Activated T-helper 1 cell treated with anti-CD3 and anti-CD28 coated beads, Interleukin-12 subunit alpha, Interleukin-12 subunit beta, Interleukin-2, Interleukin-4 antibody, amounts not matched to agents 30 ng/mL and 10 ng/mL and 1 ng/mL, durations not matched to agents 14 hours and 24 hours and 36 hours (primary cell): ENCODE measurements around the gene UBQLN4. TPM values are rescaled to one million over a fixed set of nuclear protein-coding genes. Genes with fewer than 3 reads are reported as not detected.

Experiments used
- DNase-seq: peaks from one replicate; pipeline ENCODE4 v3.0.0; 2021; ENCODE audit warnings: low spot score
- H3K27ac Mint-ChIP-seq: one replicate; pipeline ENCODE4 v1.8.0; 2021; ENCODE audit warnings: mild to moderate bottlenecking, mixed read lengths
- H3K27me3 Mint-ChIP-seq: one replicate; pipeline ENCODE4 v1.8.0; 2022; ENCODE audit warnings: mild to moderate bottlenecking, moderate library complexity, mixed read lengths; ENCODE audit not compliant: insufficient read depth
- H3K36me3 Mint-ChIP-seq: one replicate; pipeline ENCODE4 v1.8.0; 2021; ENCODE audit warnings: low read depth, mixed read lengths
- H3K4me1 Mint-ChIP-seq: one replicate; pipeline ENCODE4 v1.8.0; 2021; ENCODE audit warnings: low read depth, mixed read lengths
- H3K4me3 Mint-ChIP-seq: one replicate; pipeline ENCODE4 v1.8.0; 2021; ENCODE audit warnings: mild to moderate bottlenecking, moderate library complexity, mixed read lengths
- H3K9me3 Mint-ChIP-seq: one replicate; pipeline ENCODE4 v1.8.0; 2021; ENCODE audit warnings: mixed read lengths
- intact Hi-C: fragments of 100-400 bp; cut with micrococcal nuclease; formaldehyde crosslinking; loops from one replicate; pipeline ENCODE4 v1.15.1; 2024
- total RNA-seq: library from RNA; stranded (reverse); gene quantifications from 2 replicates; pipeline ENCODE4 v1.2.3, GENCODE V29; 2022

Gene UBQLN4
- total RNA-seq, 1 donor from 2014 or later: 59.5 TPM

DNA sequence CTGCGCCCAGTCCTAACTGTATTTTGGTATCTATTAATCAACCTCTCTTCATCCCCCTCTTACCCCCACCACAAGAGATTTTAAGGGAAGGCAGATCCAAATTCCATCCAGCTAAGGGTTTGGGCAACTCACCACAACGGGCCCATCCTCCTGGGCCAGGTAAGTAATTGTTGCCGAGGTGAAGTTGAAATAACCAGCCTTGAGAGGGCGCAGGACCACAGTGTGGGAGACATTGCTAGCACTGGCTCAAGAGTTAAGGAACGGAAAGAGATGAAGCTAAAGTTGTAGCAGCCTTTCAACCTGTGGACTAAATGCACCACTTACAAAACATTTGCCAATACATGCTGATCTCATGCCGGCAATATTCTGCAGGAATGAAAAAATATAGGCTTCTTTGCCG, 38.8 kb downstream of the UBQLN4 start:
- no peak for DNase-seq
- no peaks in the 10 kb centered on the region for H3K27me3 Mint-ChIP-seq
- no peaks in the 10 kb centered on the region for H3K9me3 Mint-ChIP-seq
- peaks cover 52% of the 10 kb centered on the region for H3K36me3 Mint-ChIP-seq
- intact Hi-C loops: no loop called here
- peaks cover 16% of the 10 kb centered on the region for H3K4me1 Mint-ChIP-seq
- H3K27ac Mint-ChIP-seq: no peak overlapping the region
- H3K4me3 Mint-ChIP-seq: no peak overlapping the region

DNA sequence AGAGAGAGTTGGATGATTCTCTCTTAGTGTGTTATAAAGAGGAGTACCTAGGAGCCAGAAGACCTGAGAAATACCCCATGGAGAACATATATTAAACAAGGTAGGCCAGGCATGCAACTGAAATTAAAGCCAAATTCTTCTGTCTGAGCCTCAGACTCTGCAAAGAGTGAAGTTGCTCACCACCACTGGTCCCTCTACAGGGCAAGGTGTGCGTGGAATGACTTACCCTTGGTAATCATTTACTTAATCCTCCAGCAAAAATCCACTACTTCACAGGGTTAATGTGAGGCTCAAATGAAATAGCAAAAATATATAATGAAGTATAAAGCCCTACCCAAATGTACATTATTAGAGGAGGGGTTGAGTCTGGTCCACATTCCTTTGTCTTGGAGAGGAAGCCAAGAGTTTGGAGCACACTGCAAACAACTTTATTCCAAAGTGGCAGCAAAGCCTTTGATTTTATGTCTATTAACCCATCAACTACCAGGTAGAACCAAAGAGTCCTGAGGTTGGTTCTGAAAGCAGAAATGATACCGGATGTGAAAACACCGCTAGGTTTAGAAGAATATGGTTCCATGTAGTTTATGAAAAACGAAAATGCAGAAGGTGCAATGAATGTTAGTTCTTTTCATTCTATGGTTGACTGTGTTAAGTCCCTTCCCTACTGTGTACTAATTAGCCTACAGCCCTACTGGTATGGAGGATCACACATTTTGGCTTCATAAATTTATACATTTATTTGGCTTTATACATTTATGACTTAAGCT, 41.4 kb downstream of the UBQLN4 start:
- Mint-ChIP-seq H3K27me3 (no peaks in the 10 kb centered on the region), H3K4me3 (no peak overlapping the region), H3K4me1 (peaks cover 12% of the 10 kb centered on the region), H3K9me3 (no peaks in the 10 kb centered on the region), H3K36me3 (peaks cover 52% of the 10 kb centered on the region), H3K27ac (no peak overlapping the region)
- intact Hi-C loops: no loop called here
- DNase-seq: no peak

DNA sequence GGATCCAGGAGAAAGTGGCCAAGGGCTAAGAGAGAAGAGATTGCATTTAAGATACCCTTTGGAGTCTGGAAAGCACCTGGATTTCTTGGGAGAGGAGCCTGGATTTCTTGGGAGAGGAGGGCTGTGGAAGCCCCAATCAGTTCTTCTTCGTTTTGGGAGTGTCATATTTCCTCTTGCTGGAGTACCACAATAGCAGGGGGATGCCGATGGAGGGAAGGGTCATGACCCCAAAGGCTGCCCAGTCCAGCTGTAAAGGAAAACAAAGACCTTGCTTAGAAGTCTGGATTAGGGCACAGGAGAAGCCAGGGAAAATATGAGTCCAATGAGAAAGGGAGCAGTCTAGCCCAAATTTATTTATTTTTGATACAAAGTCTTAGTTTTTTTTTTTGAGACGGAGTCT, 44.2 kb downstream of the UBQLN4 start:
- H3K27ac Mint-ChIP-seq: no peak overlapping the region
- H3K4me1 Mint-ChIP-seq: peaks cover 31% of the 10 kb centered on the region
- no peak overlapping the region for H3K4me3 Mint-ChIP-seq
- no peaks in the 10 kb centered on the region for H3K9me3 Mint-ChIP-seq
- peaks cover 52% of the 10 kb centered on the region for H3K36me3 Mint-ChIP-seq
- no peaks in the 10 kb centered on the region for H3K27me3 Mint-ChIP-seq
- DNase-seq: no peak
- intact Hi-C loops: no loop called here

DNA sequence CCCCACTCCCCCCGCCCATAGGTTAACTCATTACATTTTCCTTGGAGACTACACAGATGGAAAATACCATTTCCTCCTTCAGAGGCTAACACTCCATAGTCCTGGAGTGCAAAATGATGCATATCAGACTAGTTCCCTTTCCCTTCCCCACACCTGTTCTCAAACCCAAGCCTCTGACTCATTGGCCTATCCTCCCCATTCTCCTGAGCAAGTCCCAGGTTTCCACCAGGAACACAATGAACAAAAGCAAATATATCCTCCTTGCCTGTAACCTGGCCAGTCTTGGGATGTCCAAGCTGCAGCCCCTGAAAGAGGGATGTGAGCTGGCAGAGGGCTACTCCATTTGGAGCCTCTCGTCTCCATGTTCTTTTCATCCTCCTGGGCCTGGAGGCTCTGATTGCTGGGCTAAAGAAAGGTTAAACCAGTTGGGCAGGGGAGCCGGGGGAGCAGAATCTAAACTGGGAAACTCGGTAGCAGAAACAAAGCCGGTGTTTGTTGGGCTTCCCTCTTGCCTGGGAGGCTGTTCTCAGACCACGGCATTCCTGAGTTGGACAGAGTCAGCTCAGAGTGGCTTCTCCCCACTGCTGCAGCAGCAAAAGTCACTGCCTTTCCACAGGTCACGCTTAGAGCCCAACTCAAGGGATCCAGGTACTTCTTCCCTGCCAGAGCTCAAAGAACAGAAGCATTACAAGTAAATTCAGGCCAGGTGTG, 46.8 kb downstream of the UBQLN4 start:
- intact Hi-C loops: no loop called here
- Mint-ChIP-seq H3K27ac (no peak overlapping the region), H3K27me3 (no peaks in the 10 kb centered on the region), H3K9me3 (no peaks in the 10 kb centered on the region), H3K4me1 (peaks cover 34% of the 10 kb centered on the region), H3K36me3 (peaks cover 36% of the 10 kb centered on the region), H3K4me3 (no peak overlapping the region)
- no peak for DNase-seq

DNA sequence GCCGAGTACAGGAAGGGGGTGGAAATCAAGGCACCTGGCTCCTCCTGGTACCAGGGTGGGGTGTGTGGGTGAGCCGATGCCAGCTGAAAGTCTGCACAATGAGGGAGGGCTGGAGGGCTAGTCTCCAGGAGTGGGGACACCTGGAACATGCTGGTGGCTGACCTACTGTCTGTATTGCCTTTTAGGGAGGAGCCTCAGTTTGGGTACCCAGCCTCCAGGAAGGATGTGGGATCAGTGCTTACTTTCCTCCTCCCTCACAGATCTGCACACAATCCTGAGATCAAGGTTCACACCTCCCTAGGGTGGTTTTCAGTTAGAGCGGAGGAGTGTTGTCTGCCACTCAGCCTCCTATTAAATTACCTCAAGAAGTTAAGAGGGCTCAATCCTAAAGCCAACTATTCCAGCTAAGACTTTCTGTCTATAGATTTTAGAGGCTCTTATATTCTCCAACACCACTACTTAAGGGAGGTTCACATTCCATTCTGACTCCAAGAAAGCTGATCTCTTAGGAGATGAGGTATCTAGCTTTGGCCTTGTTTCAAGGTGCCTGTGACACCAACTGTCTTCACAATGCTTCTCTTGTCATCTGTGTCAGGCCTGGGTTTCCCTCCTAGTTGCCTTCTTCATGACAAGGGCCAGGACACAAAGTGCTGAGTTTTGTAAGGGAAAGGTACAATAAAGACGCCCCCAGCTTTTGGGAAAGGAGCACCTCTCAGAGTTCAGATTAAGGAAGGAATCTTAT, 48.6 kb downstream of the UBQLN4 start:
- Mint-ChIP-seq H3K36me3 (peaks cover 21% of the 10 kb centered on the region), H3K9me3 (no peaks in the 10 kb centered on the region), H3K4me1 (peaks cover 30% of the 10 kb centered on the region), H3K27me3 (no peaks in the 10 kb centered on the region), H3K4me3 (peak overlapping the region; percentile 46), H3K27ac (peak overlapping the region; percentile 76)
- intact Hi-C loops: loop anchor here (2.0 kb wide), 1 partner anchor 60 kb away; no protein-coding TSS in a partner anchor
- peak; percentile 38 for DNase-seq

DNA sequence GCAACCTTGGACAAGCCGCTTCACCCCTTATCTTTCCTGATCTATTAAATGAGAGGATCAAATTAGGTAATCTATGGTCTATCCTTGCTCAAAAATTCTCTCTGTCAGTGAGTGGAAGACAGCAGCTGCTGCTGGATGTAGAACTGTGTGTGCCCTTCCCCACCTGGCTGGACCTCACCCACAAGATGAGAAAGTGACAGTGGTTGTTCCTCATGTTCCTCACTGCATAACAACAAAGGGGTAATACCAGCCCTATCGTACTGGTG, 49.7 kb downstream of the UBQLN4 start:
- no peak overlapping the region for H3K27ac Mint-ChIP-seq
- no peak for DNase-seq
- peaks cover 30% of the 10 kb centered on the region for H3K4me1 Mint-ChIP-seq
- peaks cover 14% of the 10 kb centered on the region for H3K36me3 Mint-ChIP-seq
- no peaks in the 10 kb centered on the region for H3K27me3 Mint-ChIP-seq
- intact Hi-C loops: loop anchor here (2.0 kb wide), 1 partner anchor 61 kb away; no protein-coding TSS in a partner anchor
- no peaks in the 10 kb centered on the region for H3K9me3 Mint-ChIP-seq
- H3K4me3 Mint-ChIP-seq: no peak overlapping the region

DNA sequence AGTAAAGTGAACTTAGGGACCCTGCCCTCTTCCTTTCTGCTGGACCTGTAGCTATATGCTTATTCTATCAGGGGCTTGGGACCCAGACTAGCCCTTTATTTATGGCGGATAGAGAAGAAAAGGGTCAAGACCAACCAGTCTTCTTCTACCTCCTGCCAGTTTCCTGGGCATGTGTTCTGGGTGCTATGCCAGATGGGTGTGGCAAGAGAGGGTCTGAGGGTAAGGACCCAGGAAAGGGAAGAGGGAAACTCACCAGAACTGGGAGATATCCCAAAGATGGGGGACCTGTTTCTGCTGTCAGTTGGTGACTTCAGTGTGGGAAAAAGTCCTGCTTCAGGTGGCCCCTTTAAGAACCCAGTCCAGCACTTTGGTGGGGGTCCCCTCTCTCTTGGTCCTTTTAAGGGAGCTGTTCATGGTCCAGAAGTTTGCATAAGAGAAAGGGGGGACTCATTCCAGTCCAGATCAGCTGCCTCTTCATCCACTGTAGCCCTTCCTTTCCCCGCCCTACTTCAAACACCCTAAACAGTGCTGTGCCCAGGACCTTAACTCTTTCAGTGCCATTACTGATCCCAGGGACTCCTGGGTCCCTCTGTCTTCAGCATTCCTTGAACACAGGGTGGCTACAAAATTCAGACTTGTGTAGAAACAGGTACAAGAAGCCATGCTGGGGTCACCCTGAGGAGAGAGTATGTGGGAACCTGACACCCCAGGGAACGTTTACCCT, 51.2 kb downstream of the UBQLN4 start:
- H3K27ac Mint-ChIP-seq: no peak overlapping the region
- H3K36me3 Mint-ChIP-seq: peaks cover 8% of the 10 kb centered on the region
- H3K27me3 Mint-ChIP-seq: no peaks in the 10 kb centered on the region
- H3K4me1 Mint-ChIP-seq: peaks cover 24% of the 10 kb centered on the region
- H3K4me3 Mint-ChIP-seq: no peak overlapping the region
- DNase-seq: no peak
- H3K9me3 Mint-ChIP-seq: no peaks in the 10 kb centered on the region
- intact Hi-C loops: no loop called here

DNA sequence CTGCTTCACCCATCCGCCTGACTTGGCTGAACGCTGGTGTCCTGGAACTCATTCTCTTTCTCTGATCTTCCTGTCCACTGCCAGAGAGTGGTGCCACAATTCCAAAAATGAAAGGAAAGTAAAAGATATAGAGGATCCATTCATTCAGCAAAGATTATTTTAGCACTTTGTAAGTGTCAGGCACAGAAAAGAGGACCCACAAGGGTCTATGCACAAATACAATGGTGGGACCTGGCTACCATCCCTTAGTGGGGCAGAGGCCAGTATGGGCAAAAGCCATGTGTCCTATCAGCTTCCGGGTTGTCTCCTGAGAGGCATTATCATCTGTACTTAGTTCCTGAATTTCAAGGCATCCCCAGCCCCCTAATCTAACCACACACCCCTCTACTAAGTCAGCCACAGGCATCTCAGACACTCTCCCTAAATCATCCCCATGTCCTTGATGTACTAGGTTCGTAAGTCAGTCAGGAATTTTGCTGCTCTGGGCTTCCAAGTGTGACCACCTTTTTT, 51.9 kb downstream of the UBQLN4 start:
- no peak for DNase-seq
- no peaks in the 10 kb centered on the region for H3K9me3 Mint-ChIP-seq
- no peak overlapping the region for H3K27ac Mint-ChIP-seq
- H3K4me3 Mint-ChIP-seq: no peak overlapping the region
- no peaks in the 10 kb centered on the region for H3K27me3 Mint-ChIP-seq
- intact Hi-C loops: no loop called here
- H3K4me1 Mint-ChIP-seq: peaks cover 21% of the 10 kb centered on the region
- peaks cover 6% of the 10 kb centered on the region for H3K36me3 Mint-ChIP-seq

DNA sequence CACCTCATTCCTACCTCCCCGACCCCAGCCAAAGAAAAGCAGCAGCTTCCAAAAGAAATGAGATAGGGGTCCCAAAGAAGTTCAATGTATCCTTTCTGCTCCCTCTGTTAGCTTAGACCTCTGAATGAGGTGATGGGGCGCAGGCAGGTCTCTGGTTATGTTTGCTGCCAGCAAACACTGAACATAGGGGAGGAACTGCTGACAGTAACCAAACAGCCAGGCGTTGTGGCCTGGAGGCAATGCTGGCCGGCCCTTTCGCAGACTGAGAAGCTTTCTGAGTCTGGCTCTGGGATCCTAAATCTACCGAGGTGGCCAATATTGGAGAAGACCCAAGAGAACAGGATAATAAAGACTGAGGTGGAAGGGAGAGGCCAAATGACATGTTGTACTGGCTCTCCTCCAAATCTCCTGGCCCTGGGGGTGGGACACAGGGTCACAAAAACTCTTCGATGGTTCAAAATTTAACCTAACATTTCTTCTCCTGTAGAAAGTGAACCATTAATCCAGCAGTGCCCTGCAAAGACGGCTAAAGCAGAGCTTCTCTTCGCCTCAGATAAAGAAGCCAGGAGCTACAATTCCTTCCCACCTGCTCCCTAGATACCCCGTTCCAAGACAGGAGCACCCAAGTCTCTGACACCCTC, 52.5 kb downstream of the UBQLN4 start:
- Mint-ChIP-seq H3K27ac (no peak overlapping the region), H3K4me1 (peaks cover 18% of the 10 kb centered on the region), H3K9me3 (no peaks in the 10 kb centered on the region), H3K4me3 (no peak overlapping the region), H3K27me3 (no peaks in the 10 kb centered on the region), H3K36me3 (peaks cover 4% of the 10 kb centered on the region)
- intact Hi-C loops: no loop called here
- no peak for DNase-seq

DNA sequence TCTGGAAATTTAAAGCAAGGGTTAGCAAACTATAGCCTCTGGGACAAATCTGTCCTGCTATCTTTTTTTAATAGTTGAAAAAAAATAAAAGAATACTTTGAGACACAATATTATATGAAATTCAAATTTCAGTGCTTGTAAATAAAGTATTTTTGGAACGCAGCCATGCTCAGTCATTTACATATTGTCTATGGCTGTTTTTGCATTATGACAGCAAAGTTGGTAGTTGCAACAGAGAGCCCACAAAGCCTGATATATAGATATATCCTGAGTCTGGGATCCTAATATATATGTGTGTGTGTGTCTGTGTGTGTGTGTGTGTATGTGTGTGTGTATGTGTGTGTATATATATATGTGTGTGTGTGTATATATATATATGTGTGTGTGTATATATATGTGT, 53.6 kb downstream of the UBQLN4 start:
- H3K27me3 Mint-ChIP-seq: no peaks in the 10 kb centered on the region
- no peak overlapping the region for H3K27ac Mint-ChIP-seq
- H3K4me3 Mint-ChIP-seq: no peak overlapping the region
- no peaks in the 10 kb centered on the region for H3K36me3 Mint-ChIP-seq
- H3K9me3 Mint-ChIP-seq: no peaks in the 10 kb centered on the region
- intact Hi-C loops: no loop called here
- H3K4me1 Mint-ChIP-seq: peaks cover 15% of the 10 kb centered on the region
- no peak for DNase-seq

DNA sequence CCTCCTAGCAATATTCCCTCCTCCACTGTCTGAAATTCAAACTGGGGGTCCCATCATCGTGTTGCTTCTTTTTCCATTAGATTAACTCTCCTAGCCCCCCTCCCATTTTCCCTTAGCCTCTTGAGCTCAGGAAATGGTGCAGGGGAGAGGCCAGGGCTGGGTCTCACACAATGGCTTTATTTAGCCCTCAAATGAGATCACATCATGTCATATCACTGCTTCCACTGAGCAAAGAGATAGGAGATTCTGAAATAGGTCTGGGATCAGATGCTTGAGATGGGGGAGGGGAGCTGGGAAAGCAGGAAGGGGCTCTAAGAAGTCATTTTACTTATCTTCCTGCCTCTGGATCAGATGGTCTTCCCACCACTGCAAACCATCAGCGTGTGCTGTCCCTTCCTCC, 57.4 kb downstream of the UBQLN4 start:
- H3K9me3 Mint-ChIP-seq: no peaks in the 10 kb centered on the region
- H3K4me3 Mint-ChIP-seq: no peak overlapping the region
- H3K4me1 Mint-ChIP-seq: peaks cover 4% of the 10 kb centered on the region
- DNase-seq: no peak
- H3K27me3 Mint-ChIP-seq: peaks cover 3% of the 10 kb centered on the region
- no peaks in the 10 kb centered on the region for H3K36me3 Mint-ChIP-seq
- H3K27ac Mint-ChIP-seq: no peak overlapping the region
- intact Hi-C loops: no loop called here

DNA sequence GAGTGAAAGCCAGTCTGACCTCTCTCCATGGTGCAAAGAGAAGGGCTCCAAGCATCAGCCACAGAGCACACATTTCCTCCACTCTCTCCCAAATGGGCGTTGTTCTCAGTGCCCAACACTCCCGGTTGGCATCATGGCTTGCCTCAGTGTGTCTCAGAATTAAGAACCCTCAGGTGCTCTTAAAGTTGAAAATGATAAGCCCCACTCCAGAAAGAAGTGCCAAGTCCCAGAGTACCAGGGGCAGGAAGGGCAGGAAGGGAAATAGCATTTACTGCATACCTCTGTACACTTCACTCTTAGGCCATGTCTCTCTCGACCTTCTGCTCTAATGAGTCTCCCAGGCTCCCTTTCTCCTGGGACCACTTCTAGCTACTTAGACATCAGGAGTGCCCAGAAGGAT, 60.0 kb downstream of the UBQLN4 start:
- peaks cover 3% of the 10 kb centered on the region for H3K27me3 Mint-ChIP-seq
- no peak for DNase-seq
- intact Hi-C loops: no loop called here
- H3K4me3 Mint-ChIP-seq: no peak overlapping the region
- no peaks in the 10 kb centered on the region for H3K36me3 Mint-ChIP-seq
- H3K4me1 Mint-ChIP-seq: peaks cover 22% of the 10 kb centered on the region
- H3K27ac Mint-ChIP-seq: no peak overlapping the region
- no peaks in the 10 kb centered on the region for H3K9me3 Mint-ChIP-seq
